Inflammatory macrophage treated with lipopolysaccharide for 4 hours (primary cell): ENCODE data around the gene ORC2.

Source experiments
- DNase-seq: peaks from one replicate; pipeline ENCODE4 v3.0.0-alpha.2; 2020

The ORC2 gene

DNA sequence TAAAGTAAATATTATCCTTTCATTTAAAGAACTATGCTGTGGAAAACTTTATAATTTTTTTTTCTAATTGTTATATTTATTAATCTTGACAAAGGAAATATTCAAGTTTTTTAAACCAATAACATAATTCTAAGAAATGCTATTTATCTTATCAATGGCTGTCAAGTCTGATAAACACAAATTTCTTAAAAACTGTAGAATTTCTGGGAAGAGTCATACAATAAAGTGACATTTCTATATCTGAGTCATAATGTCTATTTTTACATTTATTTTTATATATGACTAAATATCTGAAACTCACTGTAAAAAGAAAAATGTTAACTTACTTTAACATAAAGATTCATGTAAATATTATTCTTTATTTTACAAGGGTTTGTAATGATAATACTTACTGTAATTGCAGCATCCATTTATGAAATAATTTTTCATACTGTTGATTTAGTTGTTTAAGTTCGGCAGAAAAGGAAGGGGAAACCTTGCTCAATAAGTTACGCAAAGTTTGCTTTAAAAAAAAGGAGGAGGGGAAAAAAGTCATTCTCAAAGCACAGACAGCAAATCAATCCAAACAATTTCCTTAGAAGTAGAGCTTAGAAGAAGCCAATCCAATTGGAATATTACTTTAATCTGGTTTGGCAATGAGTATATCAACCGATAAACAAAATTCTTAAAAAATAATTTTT lies 32.4 kb downstream of the ORC2 start:
- DNase-seq, result peak; percentile 67

GRCh38 chr2:200929334-200930249 lies 33.9 kb downstream of the ORC2 start:
- peak; percentile 3 for DNase-seq

DNA sequence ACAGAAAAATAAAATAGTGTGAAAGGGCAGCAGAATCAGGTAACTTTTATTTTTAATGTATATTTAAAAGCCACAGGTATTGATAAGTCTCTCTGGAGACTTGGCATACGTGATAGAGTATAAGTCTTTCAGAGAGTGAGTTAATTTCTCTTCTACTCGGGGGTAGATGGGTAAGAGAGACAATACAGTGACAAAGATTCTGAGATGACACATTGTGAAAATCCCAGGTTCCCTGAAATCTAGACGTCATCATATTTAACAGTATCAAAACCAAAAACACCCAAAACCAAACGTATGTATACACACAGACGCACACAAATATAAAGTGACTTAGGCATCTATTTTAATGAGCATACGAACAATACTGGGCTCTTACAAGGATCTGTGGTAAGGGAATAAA lies 41.0 kb downstream of the ORC2 start:
- DNase-seq, result no peak

DNA sequence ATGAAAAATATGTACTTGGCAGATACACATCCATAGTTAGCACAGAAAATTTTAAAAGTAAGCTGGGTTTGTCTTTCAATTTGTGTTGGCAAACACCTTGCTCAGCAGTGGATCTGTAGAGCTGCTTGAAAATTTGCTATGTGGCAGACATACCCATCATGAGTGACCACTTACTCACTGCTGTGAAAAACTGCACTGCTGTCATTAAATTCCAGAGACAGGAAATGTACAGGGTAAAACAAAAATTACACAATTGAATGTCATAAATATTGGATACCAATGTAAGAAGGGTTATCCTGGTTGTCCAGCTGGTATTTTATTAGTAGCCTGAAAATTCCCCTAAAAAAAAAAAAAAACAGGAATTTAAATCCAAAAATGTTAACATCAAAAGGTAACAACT lies 49.8 kb downstream of the ORC2 start:
- no peak for DNase-seq

GRCh38 chr2:200909958-200910357 lies 53.5 kb downstream of the ORC2 start:
- no peak for DNase-seq

DNA sequence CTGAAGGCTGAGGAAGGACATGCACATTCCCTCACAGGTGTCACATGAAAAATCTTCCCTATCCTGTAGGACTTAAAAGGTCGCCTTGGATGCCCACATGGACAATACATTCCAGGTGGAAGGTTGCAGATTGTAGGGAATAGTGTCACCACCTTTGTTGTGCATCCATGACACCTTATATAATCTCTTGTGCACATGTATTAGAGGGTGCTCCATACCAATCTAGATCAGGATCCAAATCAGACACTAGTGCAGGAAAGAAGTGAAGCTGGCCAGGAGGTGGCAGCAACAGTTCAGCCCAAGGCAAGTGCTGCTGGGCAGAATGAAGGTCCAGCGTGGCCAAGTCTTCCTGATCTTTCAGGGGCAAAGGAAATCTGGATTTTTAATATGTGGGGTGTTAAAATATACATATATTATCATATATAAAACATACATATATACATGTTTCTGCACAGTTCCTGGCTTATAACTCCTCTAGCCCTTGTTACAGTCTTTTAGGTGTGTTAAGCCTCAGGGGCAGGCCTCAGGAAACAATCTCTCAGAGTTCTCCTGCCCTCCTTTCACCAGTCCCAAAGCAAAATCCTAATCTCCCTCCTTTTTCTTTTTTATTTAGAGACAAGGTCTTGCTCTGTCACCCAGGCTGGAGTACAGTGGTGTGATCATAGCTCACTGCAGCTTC lies 57.7 kb downstream of the ORC2 start:
- peak; percentile 73 for DNase-seq

DNA sequence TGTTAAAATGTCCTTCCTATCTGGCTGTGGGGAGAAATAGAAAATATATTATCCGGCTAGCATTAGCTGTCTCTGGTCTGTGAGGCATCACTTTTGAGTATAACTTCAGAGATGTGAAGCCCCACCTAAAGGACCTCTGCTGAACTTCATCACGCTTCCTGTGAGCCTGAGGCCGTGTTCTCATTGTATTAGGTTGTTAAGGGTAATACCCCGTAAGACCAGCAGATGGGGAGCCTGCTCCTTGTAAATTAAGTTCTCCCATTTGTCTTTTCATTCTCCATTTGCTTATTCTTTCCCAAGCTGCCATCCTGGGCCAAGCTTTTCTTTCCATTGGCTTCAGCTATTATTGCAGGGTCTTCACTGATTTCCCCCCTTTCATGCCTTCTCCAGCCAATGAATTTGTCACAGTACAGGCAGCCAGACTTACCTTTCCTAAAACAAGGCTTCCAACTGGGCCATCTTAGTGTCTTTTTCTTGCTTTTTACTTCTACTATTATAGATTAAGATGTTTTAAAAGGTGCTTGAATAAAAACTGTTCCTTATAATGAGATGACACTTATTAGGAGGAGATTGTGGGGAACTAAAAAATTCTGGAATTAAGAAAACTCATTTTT lies 61.9 kb downstream of the ORC2 start:
- DNase-seq, result peak; percentile 88

DNA sequence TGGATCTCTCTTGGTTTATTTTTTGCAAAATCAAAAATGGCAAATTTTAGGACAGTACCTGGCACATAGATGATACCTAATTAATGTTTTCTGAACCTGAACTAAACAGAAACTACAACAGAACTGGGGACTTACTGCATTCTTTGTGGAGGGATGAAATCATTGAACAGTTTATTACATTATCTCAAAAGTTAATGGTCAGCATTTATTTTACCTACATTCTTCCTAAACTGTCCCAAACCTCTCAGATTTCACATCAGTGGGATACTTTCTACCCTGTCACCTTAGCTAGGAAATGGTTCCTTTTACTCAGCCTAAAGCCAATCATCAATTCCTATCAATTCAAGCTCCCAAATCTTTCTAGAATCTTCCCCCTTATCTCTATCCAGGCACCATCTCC lies 64.0 kb downstream of the ORC2 start:
- DNase-seq, result no peak

GRCh38 chr2:200888704-200889625 lies 74.5 kb downstream of the ORC2 start, which contains the start of the genes NIF3L1 and PPIL3:
Gene NIF3L1, plus strand, starts transcription at chr2:200889371. Its CDS starts 2,573 bp downstream, at chr2:200891944.
Gene PPIL3, minus strand, starts transcription at chr2:200889077. Its CDS starts 1,462 bp downstream, at chr2:200887615.
- peak; percentile 99 for DNase-seq

- DNase-seq, result peak; percentile 27
Observed at GRCh38 chr2:200881715-200882249, 81.7 kb downstream of the ORC2 start.

DNA sequence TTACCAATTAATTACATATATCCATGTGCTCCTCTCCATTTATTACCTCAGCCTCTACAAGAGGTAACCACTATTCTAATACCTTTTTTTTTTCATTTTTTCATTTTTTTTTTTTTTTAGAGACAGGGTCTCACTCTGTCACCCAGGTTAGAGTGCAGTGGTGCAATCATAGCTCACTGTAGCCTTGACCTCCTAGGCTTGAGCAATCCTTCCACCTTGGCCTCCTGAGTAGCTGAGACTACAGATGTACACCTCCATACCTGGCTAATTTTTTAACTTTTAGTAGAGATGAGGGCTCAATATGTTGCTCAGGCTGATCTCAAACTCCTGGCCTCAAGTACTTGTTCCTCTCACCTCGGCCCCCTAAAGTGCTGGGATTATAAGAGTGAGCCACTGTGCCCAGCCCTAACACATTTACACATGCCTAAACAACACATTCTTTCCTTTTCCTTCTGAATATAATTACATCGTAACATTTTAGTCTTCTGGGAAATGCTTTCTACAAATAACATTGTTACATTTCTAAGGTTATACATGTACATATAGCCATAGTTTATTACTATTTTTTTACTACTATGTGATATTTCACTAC lies 85.1 kb downstream of the ORC2 start:
- DNase-seq, result no peak

DNA sequence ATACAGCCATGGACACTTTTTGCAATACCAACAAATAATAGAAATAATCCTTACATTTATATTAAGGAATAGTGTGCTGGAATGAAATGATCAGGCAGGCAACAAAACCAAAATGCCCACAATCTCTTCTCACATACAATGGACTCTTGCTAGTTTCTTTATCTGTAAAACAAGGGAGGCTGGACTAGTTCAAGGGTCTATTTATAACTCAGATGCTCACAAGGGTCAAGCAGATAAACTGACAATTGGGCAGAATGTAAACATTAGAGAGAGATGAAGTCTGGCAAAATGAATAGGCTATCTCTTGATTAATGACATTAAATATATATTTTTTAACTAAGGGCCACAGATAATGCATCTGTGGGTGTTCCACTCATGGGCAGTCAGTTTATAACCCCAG lies 86.0 kb downstream of the ORC2 start:
- no peak for DNase-seq

DNA sequence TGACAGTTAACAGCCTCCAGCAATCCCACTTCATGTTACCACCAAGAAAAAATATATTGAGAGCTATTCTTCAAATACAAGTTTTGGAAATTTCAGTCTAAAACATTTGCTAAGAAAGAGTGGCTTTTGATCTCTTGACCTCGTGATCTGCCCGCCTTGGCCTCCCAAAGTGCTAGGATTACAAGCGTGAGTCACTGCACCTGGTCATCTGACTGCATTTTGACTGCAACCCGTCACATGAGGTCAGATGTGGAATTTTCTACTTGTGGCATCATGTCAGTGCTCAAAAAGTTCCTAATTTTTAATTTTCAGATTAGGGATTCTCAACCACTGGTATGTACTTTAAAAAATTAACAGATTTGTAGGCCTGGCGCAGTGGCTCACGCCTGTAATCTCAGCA lies 89.9 kb downstream of the ORC2 start:
- DNase-seq, result peak; percentile 58

GRCh38 chr2:200871151-200871550 lies 92.3 kb downstream of the ORC2 start:
- DNase-seq, result no peak

DNA sequence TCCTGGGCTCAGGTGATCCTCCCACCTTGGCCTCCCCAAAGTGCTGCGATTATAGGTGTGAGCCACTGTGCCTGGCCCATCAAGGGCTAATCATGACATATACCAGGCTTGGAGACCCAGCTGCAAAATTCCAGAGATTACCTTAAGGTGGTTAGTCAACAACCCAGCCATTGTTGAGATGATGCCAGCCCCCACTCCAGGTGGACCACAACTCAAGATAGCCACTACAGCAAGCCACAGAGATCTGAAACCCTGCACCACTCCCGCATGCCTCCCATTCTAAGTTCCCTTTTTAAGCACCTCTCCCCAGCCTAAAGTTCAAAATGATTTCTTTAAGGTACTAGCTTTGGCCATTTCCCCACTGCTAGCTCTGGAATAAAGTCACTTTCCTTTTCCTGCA lies 94.4 kb downstream of the ORC2 start:
- no peak for DNase-seq

DNA sequence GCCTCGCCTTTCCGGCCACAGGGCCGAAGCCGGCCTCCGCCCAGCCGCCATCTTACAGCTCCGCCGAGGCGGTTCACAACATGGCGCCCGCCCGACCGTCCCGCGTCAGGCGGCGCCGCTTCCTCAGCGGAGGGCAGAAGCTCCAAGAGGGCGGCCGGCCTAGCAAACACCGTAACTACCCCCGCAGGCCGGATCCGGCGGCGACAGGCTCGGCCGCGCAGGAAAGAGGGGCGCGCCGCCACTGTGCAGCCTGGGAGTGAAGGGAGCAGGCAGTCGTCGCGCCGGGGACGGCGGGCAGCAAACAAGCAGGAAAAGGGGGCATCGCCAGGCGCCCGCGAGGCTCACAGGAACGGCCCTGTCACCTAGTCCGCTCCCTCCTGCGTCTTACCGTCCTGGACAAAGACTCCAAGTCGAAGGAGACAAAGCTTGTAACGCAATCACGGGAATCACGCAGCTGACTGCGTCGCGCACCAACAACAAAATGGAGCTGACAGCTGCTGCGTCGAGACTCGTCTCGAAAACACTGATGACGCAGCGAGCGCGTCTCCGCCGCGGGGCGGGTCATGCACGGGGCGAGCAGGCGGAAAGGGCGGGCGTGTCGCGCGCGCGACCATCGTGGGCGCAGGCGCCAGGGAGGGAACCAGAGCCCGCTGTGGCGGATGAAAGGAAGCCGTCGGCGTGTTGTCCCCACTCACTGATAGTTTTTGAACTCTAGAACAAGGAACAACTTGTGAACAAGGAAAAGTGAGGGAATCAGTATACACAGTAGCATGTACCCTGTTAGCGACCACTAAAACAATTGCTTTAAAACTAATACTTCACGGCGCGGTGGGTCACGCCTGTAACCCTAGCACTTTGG lies 99.1 kb downstream of the ORC2 start, which contains the start of gene CLK1:
Gene CLK1 (minus strand): TSS at position 483 of the 859 bp plus-strand sequence. CDS start 2,796 bp downstream, outside the sequence.
- DNase-seq, result peak; percentile 98

DNA sequence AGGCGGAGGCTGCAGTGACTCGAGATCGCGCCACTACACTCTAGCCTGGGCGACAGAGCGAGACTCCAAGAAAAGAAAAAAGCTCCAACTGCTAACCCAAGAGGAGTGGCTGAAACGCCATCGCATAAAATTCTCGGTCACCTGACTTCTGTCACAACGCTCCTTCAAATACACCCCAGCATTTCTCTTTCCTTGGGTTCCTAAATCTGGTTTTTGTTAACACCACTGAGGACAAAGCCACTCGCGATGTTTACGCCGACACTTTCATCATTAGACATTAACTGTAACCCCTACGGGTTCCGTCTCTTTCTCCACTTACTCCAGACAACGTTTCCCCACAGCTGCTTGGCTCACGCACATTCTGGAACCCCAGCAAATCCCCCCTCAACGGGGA lies 99.7 kb downstream of the ORC2 start:
- no peak for DNase-seq

- DNase-seq, result peak; percentile 86
Observed at GRCh38 chr2:200862532-200863000, 100.9 kb downstream of the ORC2 start.

DNA sequence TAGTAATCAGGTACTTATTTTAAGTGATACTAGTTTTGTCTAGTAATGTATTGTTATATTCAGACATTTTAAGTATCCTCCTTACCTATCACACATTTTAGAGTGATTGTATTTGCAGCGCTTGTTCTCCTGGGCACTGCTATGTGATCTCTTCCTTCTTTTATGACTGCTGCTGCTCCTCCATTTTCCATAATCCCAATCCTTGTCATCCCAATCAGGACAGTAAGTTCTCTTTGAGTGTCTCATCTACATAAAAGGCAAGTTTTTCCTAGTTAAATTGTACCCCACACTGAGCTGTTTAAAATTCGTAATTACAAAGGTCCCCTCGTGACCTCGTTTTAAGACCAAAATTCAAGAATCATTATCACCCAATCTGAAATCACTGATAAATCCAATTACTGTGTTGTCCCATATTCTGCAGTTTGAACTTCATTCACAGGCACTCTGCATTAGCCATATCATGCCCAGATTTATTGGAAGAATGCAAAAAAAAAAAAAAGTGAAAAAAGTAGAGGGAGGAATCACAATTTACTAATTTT lies 101.8 kb downstream of the ORC2 start:
- DNase-seq, result no peak
